HG03064 (cell line): ENCODE results near the gene TCF4.

ENCODE experiments used
- ATAC-seq: cut with Tn5 transposase; IDR thresholded peaks from one replicate; pipeline ENCODE4 v1.9.1; 2021; ENCODE audit warnings: low read depth; ENCODE audit not compliant: unreplicated experiment

The TCF4 gene

GRCh38 chr18:55286257-55286825, 301.7 kb downstream of the TCF4 start:
- ATAC-seq, result no peak

GRCh38 chr18:55284614-55285013, 303.4 kb downstream of the TCF4 start:
- no peak for ATAC-seq

- ATAC-seq, result peak; percentile 47
Measured at GRCh38 chr18:55283309-55283708, 304.7 kb downstream of the TCF4 start.

- ATAC-seq, result no peak
Measured at GRCh38 chr18:55280503-55280902, 307.5 kb downstream of the TCF4 start.

GRCh38 chr18:55275039-55275901, 312.7 kb downstream of the TCF4 start:
- no peak for ATAC-seq

GRCh38 chr18:55272510-55273243, 315.3 kb downstream of the TCF4 start:
- ATAC-seq, result no peak

GRCh38 chr18:55269622-55270021, 318.4 kb downstream of the TCF4 start:
- ATAC-seq, result no peak

GRCh38 chr18:55268628-55269275, 319.2 kb downstream of the TCF4 start:
- no peak for ATAC-seq

- ATAC-seq, result peak; percentile 70
Measured at GRCh38 chr18:55268151-55268601, 319.8 kb downstream of the TCF4 start.

- no peak for ATAC-seq
Measured at GRCh38 chr18:55266981-55267380, 321.0 kb downstream of the TCF4 start.

- ATAC-seq, result peak; percentile 49
Measured at GRCh38 chr18:55265984-55266383, 322.0 kb downstream of the TCF4 start.

- no peak for ATAC-seq
Measured at GRCh38 chr18:55265130-55265675, 322.8 kb downstream of the TCF4 start.

GRCh38 chr18:55264108-55264507, 323.9 kb downstream of the TCF4 start:
- ATAC-seq, result no peak

GRCh38 chr18:55262021-55262560, 325.9 kb downstream of the TCF4 start:
- no peak for ATAC-seq

GRCh38 chr18:55261253-55261652, 326.7 kb downstream of the TCF4 start:
- no peak for ATAC-seq

GRCh38 chr18:55258088-55258487, 329.9 kb downstream of the TCF4 start:
- ATAC-seq, result no peak

- ATAC-seq, result no peak
Measured at GRCh38 chr18:55256929-55257289, 331.1 kb downstream of the TCF4 start.

GRCh38 chr18:55256226-55256928, 331.6 kb downstream of the TCF4 start:
- no peak for ATAC-seq

GRCh38 chr18:55253814-55254213, 334.2 kb downstream of the TCF4 start:
- no peak for ATAC-seq

GRCh38 chr18:55252901-55253300, 335.1 kb downstream of the TCF4 start:
- peak; percentile 56 for ATAC-seq
